AG08395 (cell line): ENCODE data around the gene ARVCF.

Experiments
- DNase-seq: peaks from one replicate; pipeline ENCODE4 v3.0.0; 2012; ENCODE audit warnings: mixed read lengths, low spot score

The ARVCF gene

DNA sequence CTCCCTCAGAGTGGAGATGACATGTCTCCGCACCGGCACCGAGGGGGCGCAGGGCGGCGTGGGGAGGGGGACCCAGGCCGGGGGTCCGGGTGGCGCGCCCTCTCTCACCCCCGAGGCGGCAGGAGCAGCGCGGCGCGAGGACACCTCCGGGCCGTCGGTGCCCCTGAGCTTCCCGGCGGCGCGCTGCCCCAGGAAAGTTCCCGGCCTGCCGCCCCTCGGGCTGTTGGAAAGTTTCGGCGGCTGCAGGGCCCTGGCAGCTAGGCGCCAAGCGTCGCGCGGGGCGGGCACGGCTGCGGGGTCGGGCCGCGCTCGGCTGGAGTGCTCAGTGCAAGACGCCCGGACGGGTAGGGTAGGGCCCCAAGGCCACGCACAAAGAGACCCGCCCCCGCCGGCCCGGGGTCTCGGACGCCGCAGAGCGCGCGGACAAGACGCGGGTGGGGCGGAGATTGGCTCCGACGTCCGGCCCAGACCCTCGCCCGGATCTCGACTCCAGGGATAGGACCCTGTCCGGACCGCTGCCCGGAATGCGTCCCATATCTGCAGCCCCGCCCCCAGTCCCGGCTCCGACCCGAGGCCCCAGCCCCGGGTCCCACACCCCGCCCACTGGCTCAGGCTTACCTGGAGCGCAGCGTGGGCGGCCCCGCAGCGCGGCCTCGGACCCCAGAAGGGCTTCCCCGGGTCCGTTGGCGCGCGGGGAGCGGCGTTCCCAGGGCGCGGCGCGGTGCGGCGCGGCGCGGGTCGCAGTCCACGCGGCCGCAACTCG, 471 bp downstream of the ARVCF start:
- DNase-seq = no peak

DNA sequence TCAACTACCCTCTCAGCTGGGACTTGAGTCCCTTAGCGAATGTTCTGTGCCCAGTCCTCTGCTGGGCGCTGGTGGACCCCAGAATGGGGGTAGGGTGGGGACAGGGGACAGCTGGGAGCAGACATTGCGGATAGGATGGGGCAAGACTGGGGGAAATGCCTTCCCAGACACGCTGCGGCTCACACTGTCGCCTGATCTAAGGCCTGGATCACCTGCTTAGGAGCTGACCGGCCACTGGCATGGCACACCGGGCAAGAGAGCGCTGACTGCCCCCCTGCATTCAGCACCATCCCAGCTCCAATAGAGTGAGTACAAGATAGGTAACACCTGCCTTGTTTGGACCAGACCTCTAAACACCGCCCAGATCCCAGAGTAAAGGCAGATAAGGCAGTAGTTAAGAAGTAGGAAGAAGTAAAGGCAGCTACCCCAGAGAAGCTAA, 1.4 kb downstream of the ARVCF start:
- no peak for DNase-seq

DNA sequence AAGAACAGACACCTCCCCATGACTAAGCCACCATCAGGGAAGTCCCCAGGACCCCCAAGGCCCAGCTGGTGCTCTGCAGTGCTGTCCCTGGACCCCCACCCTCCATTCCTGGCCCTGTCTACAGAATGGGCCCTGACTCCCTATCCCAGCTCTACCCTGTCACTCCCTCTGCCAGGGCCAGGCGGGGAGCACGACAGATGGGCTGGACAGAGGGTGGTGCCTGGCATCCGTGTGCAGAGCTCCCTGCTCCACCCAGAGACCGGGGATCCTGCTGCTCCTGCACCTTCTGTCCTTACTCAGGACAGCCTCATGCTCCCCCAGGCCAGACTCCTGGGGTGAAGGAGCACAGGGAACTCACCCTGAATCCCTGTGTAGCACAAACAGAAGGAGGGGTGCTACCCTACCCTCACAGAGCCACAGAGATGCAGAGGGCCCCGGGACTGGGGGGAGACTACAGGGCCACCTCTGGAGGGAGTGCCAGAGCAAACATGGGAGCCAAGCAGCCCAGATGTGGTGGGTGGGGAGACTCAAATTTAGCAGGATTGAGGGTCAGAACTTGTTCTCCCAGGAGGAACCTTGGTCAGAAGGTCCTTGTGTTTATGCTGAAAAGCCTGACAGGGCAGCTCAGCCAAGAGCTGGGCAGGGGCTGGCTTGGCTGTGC, 2.0 kb downstream of the ARVCF start:
- no peak for DNase-seq

DNA sequence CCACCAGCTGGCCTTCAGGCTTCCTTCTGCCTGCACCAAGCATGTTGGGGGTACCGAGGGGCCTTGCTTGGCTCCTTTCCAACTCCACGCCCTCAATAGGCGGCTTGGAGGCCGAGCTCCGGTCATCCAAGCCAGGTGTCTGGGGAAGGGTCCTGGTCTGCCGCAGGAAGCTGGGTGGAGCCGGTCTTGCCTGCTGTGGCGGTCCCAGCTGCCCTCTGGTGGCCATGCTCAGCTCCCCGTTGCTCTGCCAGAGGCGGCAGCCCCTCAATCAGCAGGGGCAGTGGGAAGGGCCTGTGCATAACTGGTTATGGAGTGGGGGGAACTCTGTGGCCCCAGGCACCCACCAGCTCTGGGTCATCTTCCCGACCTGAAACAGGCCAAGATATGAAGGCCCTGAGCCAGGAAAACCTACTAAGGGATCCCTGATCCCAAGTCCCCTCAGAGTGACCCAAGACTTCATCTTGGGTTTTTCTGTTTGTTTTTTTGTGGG, 3.2 kb downstream of the ARVCF start:
- DNase-seq = peak; percentile 61

DNA sequence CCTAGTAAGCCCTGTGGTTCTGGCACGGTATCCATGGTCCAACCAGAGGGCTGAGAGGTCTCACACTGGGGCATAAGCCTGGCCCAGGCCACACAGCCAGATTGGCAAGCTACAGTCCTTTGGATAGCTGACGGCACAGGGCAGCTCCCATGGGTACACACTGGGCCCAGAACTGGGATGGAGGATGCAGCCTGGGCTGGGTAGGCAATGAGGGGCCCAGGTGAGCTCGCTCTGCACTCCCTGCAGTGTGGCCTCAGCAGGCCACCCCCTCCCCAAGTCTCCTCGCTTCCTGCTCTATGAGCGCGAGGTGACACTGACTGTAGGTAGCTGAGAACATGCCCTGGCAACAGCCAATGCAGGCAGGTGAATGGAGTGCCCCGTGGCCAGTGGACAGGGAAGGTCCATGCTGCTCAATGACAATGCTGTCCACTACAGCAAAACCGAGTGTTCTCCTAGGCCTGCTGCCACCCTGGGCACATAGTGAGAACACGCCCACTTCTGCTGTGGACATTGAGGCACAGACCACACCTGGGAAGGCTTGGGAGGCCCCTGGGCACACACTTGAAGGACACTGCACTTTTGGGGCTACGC, 3.8 kb downstream of the ARVCF start:
- no peak for DNase-seq

DNA sequence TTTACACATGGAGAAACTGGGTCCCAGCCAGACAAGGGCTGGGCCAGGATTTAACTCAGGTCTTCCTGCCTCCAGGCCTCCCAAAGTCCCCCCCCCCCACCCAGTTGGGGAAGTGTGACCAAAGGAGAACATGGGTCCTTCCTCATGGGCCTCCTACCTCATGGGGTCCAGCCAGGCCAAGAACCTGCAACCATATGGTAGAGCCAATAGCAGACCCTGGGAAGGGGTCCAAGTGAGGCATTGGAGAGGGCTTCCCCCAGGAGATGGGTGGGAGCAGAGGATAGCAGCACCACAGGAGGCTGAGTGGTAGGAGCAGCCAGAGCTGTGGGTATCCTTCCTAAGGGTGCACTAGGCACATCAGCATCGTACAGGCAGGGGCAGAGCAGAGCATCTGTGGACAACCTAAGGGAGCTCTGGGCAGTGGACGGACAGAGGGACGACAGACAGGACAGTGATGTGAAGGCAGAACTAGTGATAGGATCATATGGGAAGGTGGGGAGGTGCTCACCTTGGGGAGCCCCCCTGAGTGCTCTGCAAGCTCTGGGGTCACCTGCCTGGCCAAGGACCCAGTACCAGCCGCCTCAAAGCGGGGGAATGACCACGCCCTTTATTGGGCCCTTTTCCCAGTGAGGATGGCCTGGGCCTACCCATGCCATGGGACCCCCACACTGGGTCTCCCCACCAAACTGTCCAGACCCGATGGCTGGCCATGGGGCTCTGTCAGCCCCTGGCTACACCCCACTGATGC, 4.5 kb downstream of the ARVCF start:
- DNase-seq = no peak

DNA sequence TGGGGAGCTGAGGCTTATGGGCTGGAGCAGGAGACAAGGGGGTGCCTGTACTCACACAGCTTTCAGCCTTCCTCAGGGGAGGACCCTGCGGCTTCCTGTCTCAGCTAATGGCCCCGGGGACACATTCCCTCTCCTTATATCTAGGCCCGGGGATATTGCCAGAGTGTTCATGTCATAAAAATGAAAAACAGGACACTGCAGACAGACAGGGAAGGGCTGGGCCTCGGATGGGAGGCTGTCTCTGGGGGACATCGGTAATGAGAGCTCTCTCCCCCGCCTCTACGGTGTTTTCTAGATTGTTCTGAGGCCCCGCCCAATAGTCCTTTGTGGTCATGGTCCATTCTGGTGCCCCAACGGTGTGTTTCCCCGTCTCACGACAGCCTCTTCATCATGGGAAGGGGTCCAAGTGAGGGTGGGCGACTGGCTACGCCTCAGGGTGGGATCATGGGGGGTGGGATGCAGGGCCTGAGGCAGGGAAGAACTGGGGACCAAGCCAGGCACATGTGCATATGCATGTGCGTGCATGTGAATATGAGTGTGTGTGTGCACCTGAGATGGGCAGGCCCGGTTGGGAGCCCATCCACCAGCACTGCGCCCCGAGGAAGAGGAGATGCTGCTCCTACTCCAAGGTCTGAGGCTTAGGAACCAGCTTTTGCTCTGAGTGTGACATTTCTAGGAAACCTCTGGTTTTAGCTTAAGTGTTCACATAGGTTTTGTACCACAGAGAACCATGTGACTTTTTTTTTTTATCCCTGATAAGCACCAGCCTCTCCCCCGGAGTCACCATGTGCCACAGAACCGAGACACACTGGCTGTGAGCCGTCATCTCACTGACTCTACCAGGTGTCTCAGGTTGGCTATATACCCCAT, 5.3 kb downstream of the ARVCF start:
- DNase-seq = no peak

DNA sequence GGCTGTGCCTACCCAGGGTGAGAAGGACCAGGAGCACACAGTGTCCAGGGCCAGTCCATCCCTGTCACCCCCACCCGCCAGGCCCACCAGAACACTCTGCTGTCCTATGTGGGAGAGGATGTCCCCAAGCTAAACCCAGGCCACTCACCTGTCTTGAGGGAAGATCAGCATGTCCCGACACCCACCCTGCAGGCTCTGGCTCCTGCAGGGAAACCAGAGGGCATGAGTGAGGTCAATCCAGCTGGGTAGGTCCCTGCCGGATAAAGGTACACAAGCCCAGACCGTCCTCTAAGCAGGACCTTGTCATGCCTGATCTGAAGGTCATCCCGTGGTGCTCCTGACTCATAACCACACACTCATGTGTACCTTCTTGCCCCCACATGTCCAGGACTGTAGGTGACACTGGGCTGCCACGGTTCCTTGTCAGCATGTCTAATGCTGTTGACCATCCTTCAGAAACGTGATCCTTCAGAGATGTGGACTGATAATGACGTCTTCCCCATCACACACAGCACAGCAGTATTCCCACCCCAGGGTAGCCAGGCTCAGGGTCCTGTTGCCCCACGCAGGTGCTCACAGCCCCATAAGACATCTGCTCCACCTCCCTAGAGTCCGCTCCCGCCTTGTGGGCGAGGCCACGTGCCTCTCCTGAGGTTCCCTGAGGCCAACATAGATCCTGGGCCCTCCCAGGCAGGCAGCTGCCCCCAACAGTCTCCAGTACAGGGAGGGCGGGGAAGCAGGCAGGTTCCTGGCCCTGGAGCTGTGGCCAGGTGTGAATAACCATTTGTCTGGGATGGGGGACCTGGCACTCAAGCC, 6.1 kb downstream of the ARVCF start:
- no peak for DNase-seq

DNA sequence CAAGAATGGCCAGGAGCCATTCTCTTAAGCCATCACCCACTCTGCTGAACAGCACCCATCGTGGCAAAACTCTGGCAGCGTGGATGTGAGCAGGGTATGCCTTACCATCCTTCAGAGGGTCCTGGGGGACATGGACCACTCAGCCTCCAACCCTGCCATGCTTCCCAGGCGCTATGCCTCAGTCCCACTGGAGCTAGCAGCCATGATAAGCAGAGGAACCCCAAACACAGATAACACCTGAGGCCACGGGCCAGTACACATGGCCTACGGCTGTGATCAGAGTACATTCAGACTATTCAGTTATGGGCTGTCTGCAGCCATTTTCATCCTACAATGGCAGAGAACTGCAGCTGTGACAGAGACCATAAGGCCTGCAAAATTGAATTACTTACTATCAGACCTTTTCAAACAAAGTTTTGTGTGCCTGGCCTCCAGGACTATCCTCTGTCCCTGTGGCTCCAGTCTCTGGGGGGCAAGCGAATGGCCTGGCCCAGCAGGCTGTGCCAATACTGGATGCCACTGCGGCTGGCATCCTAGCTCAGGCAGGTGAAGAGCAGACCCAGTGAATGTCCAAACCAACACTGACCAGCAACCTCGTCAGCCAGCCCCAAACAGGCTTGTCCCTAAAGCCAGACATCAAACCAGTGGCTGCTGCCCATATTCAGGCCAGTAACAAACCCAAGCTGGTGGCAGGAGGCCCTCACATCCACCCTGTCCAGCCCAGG, 6.9 kb downstream of the ARVCF start:
- DNase-seq = no peak

DNA sequence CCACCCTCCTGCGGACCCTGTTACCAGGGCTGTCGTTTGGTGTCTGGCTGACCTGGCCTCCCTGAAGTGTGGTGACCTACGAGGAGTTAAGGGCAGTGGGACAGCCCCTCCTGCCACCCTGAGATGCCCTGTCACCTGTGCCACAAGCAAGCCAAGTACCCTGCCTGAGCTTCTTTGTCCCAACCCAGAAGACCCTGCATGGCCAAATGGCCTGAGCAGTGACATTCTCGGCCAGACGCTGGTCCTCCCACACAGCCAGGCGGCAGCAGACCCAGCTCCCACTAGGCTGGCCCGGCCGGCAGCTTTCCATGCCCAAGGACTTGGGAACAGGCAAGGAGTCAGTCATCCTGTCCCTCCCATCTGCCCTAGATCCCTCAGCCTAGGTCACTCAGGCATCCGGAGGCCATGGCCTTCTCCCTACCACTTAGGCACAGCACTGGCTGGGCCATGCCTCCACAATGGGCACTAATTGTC, 7.6 kb downstream of the ARVCF start:
- DNase-seq = no peak

DNA sequence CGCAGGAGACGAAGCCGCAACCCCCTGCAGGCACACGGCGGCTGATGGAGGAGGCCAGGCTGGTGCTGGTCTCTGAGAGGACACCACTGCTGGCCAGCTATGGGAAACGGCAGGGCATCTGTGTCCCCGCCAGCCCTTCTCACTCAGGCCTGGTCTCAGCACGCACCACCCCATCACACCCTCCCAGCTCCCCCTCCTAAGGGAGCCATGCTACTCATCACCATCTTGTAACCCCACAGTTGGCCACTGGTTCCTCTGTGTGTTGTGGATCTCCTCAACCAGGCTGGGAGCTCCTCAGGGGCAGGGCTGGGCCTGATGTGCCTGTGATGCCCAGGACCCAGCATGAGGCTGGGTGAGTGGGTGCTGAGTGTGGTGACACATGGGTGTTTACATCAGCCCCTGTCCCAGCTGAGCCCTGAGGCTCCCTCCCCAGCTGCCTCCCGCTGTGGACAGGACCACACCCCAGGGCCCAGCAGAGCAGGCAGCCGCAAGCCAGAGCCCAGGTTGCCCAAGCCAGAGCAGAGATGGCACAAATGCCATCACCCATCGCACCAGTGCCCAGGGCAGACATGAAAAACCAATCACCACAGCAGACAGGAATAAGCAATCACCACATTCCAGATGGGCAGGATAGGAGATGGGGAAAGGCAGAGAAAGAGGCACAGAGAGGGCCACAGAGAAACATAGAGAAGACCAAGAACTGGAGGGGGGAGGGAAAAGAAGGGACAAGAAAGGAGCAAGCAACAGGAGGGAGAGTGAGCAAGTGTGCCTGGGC, 8.2 kb downstream of the ARVCF start:
- DNase-seq = no peak

DNA sequence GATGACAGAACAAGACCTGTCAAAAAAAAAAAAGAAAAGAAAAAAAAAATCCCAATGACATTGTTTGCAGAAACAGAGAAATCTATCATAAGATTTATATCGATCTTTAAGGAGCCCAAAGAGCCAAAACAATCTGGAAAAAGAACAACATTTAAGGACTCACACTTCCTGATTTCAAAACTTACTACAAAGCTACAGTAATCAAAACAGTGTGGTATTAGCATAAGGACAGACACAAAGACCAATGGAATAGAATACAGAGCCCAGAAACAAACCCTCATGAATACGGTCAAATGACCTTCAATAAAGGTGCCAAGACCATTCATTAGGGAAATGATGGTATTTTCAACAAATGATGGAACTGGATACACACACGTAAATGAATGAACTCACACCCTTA, 12.2 kb downstream of the ARVCF start:
- no peak for DNase-seq

DNA sequence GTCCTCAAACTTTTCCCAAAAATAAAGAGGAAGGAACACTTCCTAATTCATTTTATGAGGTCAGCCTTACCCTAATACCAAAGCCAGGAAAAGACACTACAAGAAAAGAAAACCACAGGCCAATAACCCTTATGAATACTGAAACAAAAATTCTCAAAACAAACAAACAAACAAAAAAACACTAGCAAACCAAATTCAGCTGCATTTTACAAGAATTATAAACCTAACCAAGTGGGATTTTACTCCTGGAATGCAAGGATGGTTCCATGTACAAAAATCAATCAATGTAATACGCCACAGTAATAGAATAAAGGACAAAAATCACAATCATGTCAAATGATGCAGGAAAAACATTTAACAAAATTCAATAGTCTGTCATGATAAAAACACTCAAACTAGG, 13.3 kb downstream of the ARVCF start:
- DNase-seq = no peak

DNA sequence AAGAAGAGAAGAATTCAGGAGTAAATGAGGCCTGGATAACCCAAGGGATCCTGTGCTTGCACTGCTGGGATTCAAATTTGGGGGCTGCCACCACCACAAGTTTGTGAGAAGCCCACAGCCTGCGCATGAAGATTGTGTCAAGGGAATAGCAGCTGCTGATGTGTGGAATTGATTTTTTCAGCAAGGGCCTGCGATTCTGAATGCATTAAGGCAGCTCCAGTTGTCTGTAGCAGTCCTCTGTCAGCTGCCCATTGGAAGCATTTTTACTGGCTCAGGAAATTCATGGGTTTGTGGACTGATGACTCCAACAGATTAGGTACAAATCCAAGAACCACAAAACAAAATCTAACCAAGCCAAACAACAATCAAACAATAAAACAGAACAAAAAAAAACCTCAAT, 14.0 kb downstream of the ARVCF start:
- no peak for DNase-seq

DNA sequence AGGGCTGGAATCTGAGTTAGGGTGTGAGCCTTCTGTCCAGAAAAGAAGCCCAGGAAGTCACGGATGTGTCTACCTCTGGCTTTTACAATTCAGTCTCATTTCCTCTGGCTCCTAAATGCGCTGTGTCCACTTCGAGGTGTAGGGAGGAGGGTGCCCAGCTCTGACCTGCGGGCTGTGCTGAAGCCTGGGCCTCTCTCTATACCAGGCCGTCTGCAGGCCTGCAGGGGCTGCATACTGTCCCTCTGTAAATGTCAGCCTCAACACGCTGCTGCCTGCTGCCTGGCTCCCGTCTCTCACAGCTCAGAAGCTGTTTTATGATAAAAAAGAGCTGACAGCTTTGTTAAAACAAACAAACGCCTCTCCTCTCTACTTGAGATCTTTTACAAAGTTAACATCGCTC, 14.5 kb downstream of the ARVCF start:
- DNase-seq = no peak

DNA sequence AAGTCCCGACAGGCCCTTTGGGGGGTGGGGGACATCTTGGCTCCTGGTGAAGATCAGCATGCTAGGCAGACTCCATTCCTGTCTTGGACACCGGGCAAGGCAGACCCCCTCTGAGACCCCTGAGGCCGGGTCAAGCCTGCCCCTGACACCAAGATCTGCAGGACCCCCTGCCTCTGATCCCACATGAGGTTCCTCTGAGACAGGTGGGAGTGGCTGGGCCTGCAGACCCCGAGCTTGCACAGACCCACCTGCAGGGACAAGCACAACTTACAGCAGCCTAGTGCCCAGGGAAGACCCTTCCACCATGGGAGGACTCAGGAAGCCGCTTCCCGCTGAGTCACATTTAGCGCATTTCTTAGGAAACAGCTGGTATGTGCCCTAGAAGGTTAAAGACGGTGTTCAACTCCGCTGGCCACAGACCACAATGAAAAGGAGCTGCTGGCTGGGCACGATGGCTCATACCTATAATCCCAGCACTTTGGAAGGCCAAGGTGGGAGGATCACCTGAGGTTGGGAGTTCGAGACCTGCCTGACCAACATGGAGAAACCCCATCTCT, 15.5 kb downstream of the ARVCF start:
- no peak for DNase-seq

DNA sequence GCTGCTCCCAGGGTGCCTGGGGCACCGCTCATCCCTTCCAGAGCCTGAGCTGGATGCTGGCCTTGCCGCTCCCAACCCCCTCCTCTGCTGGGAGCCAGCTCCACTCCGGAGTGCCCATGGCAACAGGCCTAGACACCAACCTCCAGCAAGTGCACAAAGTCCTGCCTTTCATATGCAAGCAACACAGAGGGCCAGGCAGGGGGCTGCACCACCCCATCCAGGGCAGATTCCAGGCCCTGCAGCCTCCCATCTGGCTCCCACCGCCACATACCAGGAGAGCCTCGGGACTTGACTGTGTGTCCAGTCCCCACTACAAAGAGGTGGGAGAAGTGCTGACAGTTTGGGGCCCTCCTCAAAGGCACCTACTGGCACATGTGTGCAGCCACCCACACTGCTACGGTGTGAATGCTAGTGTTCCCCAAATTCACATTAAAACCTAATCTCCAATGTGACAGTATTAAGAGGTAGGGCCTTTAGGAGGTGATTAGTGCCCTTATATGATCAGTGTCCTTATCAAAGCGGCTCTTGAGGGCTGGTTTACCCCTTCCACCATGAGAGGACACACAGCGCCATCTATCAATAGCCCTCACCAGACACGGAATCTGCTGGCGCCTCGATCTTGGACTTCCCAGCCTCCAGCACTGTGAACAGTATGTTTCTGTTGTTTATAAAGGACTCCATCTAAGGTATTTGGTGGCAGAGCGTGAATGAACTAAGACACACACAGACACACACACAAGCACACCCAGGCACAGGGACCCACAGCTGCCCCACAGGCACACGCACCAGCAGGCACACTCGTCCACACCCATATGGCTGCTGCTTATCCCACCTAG, 16.2 kb downstream of the ARVCF start:
- no peak for DNase-seq
